Upper lobe of left lung (tissue), 4 donors: ENCODE data around the gene ZDHHC4.

Experiments
- POLR2AphosphoS5 ChIP-seq, 2 donors: sonication (generic); formaldehyde crosslinking; IDR thresholded peaks; one replicate each; pipeline ENCODE4 v1.5.1; 2017; ENCODE audit warnings: antibody characterized with exemption in 2 of 2
- TF ChIP-seq, protein P1 (sequence below), 6 experiments: fragments of 450-650 bp in 4 of 6; fragments of 200-600 bp in 2 of 6; sonication (generic) in 2 of 6; IDR thresholded peaks; one replicate each; pipeline ENCODE4 v1.5.1; 2016 to 2019; ENCODE audit warnings: antibody characterized with exemption in 6 of 6

DNA sequence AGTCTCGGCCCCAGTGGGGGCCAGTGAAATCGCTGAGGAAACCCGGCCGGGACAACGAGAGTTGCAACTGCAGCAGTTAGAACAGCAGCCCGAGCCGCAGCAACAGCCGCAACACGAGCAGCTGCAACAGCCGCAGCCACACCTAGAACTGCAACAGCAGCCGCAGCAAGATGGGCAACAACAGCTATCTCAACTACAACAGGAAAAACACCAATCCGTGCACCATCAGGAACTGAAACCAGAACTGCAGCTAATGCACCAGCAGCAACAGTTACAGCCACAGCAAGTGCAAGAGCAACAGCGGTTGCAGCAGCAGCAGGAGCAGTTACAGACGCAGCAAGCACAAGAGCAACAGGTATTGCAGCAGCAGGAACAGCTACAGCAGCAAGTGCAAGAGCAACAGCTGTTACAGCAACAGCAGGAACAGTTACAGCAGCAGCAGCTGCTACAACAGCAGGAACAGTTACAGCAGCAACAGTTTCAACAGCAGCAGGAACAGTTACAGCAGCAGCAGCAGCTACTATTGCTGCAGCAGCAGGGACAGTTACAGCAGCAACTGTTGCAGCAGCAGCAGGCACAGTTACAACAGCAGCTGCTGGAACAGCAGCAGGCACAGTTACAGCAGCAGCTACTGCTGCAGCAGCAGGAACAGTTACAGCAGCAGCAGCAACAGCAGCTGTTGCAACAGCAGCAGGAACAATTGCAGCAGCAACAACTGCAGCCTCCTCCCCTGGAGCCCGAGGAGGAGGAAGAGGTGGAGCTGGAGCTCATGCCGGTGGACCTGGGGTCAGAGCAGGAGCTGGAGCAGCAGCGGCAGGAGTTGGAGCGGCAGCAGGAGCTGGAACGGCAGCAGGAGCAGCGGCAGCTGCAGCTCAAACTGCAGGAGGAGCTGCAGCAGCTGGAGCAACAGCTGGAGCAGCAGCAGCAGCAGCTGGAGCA lies 44.2 kb downstream of the ZDHHC4 start:
- TF ChIP-seq, protein P1, sequence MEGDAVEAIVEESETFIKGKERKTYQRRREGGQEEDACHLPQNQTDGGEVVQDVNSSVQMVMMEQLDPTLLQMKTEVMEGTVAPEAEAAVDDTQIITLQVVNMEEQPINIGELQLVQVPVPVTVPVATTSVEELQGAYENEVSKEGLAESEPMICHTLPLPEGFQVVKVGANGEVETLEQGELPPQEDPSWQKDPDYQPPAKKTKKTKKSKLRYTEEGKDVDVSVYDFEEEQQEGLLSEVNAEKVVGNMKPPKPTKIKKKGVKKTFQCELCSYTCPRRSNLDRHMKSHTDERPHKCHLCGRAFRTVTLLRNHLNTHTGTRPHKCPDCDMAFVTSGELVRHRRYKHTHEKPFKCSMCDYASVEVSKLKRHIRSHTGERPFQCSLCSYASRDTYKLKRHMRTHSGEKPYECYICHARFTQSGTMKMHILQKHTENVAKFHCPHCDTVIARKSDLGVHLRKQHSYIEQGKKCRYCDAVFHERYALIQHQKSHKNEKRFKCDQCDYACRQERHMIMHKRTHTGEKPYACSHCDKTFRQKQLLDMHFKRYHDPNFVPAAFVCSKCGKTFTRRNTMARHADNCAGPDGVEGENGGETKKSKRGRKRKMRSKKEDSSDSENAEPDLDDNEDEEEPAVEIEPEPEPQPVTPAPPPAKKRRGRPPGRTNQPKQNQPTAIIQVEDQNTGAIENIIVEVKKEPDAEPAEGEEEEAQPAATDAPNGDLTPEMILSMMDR (IDR thresholded peaks at IDR 0.05), result no peak
- TF ChIP-seq POLR2AphosphoS5 (IDR thresholded peaks at IDR 0.05), result no peak
